ENCODE measurements around the gene SCG3. TPM values are rescaled to one million over a fixed set of nuclear protein-coding genes. Genes with fewer than 3 reads are reported as not detected.

SCG3 gene
- total and polyA plus RNA-seq, 7 experiments from 2014 or later: not detected

DNA sequence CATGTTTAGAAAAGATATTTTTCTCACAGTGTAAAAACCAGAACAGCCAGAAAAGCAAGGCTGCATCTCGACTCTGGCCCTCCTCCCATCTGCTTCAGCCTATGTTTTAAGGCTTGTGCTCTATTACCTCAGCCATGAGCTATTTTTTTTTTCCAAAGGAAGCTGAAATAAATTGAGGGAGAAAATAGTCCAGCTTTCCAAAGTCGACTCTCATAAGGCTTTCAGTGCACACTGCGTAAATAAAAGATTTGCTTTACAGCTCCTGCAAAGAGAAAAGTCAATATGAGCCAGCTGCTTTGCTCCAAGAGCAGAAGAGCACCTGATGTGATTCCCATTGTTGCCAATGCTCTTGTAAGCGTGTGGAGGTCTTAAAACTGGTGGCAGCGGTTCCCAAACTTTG lies 26.7 kb downstream of the SCG3 start:
- Histone ChIP-seq H3K4me1 (ENCODE audit: control insufficient read depth in 2 of 2, insufficient read depth in 2 of 2, low read length in 2 of 2) (no peaks in the 10 kb centered on the region), H3K36me3 (ENCODE audit: control insufficient read depth in 2 of 3, insufficient read depth in 3 of 3, low read length in 3 of 3) (no peaks in the 10 kb centered on the region), H3K27ac (ENCODE audit: low read depth, low read length) (no peak overlapping the region), H3K4me3 (ENCODE audit: low read length) (no peak overlapping the region), H3K9me3 (ENCODE audit: control insufficient read depth in 2 of 3, low read length in 3 of 3) (no peaks in the 10 kb centered on the region), H3K27me3 (ENCODE audit: control insufficient read depth in 2 of 2, insufficient read depth in 2 of 2, low read length in 2 of 2) (no peaks in the 10 kb centered on the region)
- H3K27ac Mint-ChIP-seq: no peak overlapping the region
- H3K4me3 Mint-ChIP-seq: no peak overlapping the region
- CTCF ChIA-PET: interaction anchor here (1.2 kb wide), 1 partner anchor 58 kb away, joined by 3 read pairs; no protein-coding TSS in a partner anchor
- H3K9me3 Mint-ChIP-seq: no peaks in the 10 kb centered on the region
- H3K4me1 Mint-ChIP-seq: peaks cover 0 to under 1% (median 0%) of the 10 kb centered on the region in 7 donors
- DNase-seq (no peak), ATAC-seq (no peak)
- peaks cover 0 to 7% (median 3%) of the 10 kb centered on the region in 5 donors for H3K27me3 Mint-ChIP-seq
- H3K36me3 Mint-ChIP-seq: peaks cover 0 to 3% (median 0%) of the 10 kb centered on the region in 5 donors
- POLR2A ChIA-PET: no interaction called here
- intact Hi-C loops (cut with micrococcal nuclease): no loop called here

DNA sequence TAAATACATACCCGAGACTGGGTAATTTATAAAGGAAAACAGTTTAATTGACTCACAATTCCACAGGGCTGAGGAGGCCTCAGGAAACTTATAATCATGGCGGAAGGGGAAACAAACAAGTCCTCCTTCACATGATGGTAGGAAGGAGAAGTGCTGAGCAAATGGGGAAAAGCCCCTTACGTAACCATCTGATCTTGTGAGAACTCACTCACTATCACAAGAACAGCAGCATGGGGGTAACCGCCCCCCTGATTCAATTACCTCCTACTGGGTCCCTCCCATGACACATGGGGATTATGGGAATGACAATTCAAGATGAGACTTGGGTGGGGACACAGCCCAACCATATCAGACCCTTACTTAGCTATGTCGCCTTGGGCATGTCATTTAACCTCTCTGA lies 27.7 kb downstream of the SCG3 start:
- Histone ChIP-seq H3K27ac (ENCODE audit: low read depth, low read length) (no peak overlapping the region), H3K4me1 (ENCODE audit: control insufficient read depth in 2 of 2, insufficient read depth in 2 of 2, low read length in 2 of 2) (no peaks in the 10 kb centered on the region), H3K27me3 (ENCODE audit: control insufficient read depth in 2 of 2, insufficient read depth in 2 of 2, low read length in 2 of 2) (no peaks in the 10 kb centered on the region), H3K36me3 (ENCODE audit: control insufficient read depth in 2 of 3, insufficient read depth in 3 of 3, low read length in 3 of 3) (no peaks in the 10 kb centered on the region), H3K4me3 (ENCODE audit: low read length) (no peak overlapping the region), H3K9me3 (ENCODE audit: control insufficient read depth in 2 of 3, low read length in 3 of 3) (no peaks in the 10 kb centered on the region)
- Mint-ChIP-seq H3K9me3 (no peaks in the 10 kb centered on the region), H3K4me3 (no peak overlapping the region), H3K36me3 (peaks cover 0 to 7% (median 0%) of the 10 kb centered on the region in 5 donors), H3K27me3 (peaks cover 0 to 5% (median 3%) of the 10 kb centered on the region in 5 donors), H3K4me1 (peaks cover 0 to 1% (median 0%) of the 10 kb centered on the region in 7 donors), H3K27ac (no peak overlapping the region)
- ChIA-PET POLR2A (no interaction called here), CTCF (no interaction called here)
- intact Hi-C loops (cut with micrococcal nuclease): no loop called here
- DNase-seq: no peak
- no peak for ATAC-seq

DNA sequence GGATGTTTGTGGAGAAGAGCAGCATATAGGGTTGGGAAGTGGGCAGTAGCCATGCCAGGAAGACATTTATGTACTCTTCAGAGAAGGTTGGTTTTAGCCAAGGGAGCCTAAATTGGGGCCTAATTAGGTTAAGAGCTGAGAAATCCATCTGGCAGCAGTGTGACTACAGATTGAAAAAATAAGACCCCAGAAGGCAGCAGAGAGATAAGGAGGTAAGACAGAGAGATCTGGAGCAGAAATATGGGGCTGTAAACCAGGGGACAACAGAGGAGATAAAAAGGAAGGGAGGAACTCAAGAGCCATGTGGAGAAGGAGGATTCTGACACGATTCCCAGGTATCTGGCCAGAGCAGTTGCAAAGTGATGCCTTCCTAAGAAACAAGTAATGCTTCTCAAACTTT lies 32.9 kb downstream of the SCG3 start:
- H3K27ac Mint-ChIP-seq: no peak overlapping the region
- H3K36me3 Mint-ChIP-seq: peaks cover 0 to 9% (median 0%) of the 10 kb centered on the region in 5 donors
- POLR2A ChIA-PET: interaction anchor here (0.8 kb wide), 1 partner anchor 23 kb away, joined by 4 read pairs; the partner anchor contains the start of gene LYSMD2
- H3K27me3 Mint-ChIP-seq: no peaks in the 10 kb centered on the region
- Histone ChIP-seq H3K27me3 (ENCODE audit: control insufficient read depth in 2 of 2, insufficient read depth in 2 of 2, low read length in 2 of 2) (no peaks in the 10 kb centered on the region), H3K4me1 (ENCODE audit: control insufficient read depth in 2 of 2, insufficient read depth in 2 of 2, low read length in 2 of 2) (no peaks in the 10 kb centered on the region), H3K9me3 (ENCODE audit: control insufficient read depth in 2 of 3, low read length in 3 of 3) (no peaks in the 10 kb centered on the region), H3K4me3 (ENCODE audit: low read length) (no peak overlapping the region), H3K36me3 (ENCODE audit: control insufficient read depth in 2 of 3, insufficient read depth in 3 of 3, low read length in 3 of 3) (no peaks in the 10 kb centered on the region), H3K27ac (ENCODE audit: low read depth, low read length) (no peak overlapping the region)
- intact Hi-C loops (cut with micrococcal nuclease): no loop called here
- no peaks in the 10 kb centered on the region for H3K9me3 Mint-ChIP-seq
- CTCF ChIA-PET: no interaction called here
- no peak overlapping the region for H3K4me3 Mint-ChIP-seq
- DNase-seq: no peak
- peaks cover 0 to 3% (median 0%) of the 10 kb centered on the region in 7 donors for H3K4me1 Mint-ChIP-seq
- ATAC-seq: no peak

DNA sequence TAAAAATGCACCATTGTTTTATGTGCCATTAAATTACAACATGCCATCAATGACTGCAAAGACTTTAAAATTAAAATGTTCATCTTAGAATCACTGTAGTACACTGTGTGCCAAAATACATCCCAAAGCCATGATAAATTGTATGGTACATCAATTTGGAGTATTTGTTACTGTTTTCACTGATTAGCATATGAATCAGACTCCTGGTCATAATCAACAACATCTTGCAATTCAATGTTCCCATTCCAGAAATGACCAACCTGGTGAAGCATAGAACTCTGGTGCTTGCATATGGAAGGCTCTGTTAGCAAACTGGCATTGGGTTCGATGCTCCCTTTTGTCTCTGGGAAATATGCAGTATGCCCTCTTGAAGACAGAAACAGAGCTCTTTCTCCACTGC lies 33.6 kb downstream of the SCG3 start:
- ATAC-seq (no peak), DNase-seq (no peak)
- Mint-ChIP-seq H3K4me3 (no peak overlapping the region), H3K36me3 (peaks cover 0 to 9% (median 0%) of the 10 kb centered on the region in 5 donors), H3K9me3 (no peaks in the 10 kb centered on the region), H3K27me3 (no peaks in the 10 kb centered on the region), H3K4me1 (peaks cover 0 to 3% (median 0%) of the 10 kb centered on the region in 7 donors), H3K27ac (no peak overlapping the region)
- Histone ChIP-seq H3K9me3 (ENCODE audit: control insufficient read depth in 2 of 3, low read length in 3 of 3) (no peaks in the 10 kb centered on the region), H3K27ac (ENCODE audit: low read depth, low read length) (no peak overlapping the region), H3K27me3 (ENCODE audit: control insufficient read depth in 2 of 2, insufficient read depth in 2 of 2, low read length in 2 of 2) (no peaks in the 10 kb centered on the region), H3K4me1 (ENCODE audit: control insufficient read depth in 2 of 2, insufficient read depth in 2 of 2, low read length in 2 of 2) (no peaks in the 10 kb centered on the region), H3K4me3 (ENCODE audit: low read length) (no peak overlapping the region), H3K36me3 (ENCODE audit: control insufficient read depth in 2 of 3, insufficient read depth in 3 of 3, low read length in 3 of 3) (no peaks in the 10 kb centered on the region)
- CTCF ChIA-PET: no interaction called here
- POLR2A ChIA-PET: no interaction called here
- intact Hi-C loops (cut with micrococcal nuclease): no loop called here

DNA sequence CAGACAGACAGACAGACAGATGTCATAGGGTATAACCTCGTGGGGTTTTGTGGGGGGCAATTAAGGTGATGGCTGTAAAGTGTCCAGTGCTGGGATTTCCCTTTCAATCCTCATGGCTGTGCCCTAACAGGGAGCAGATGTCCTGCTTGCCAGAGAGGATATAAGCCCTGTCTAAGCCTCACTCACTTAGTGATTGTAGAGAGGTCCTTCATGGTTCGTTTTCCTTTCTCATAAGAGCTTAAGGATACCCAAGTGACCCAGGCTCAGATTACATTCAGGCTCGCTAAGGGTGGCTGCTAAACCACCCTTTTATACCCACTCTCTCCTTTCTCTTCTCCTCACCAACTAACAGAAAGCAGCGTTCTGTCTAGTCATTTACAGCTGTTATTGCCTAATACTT lies 36.9 kb downstream of the SCG3 start:
- ChIA-PET POLR2A (no interaction called here), CTCF (no interaction called here)
- H3K9me3 ChIP-seq (ENCODE audit: control insufficient read depth in 2 of 3, low read length in 3 of 3): no peaks in the 10 kb centered on the region
- H3K4me1 Mint-ChIP-seq: peaks cover under 1 to 13% (median 6%) of the 10 kb centered on the region in 7 donors
- peaks cover 0 to 20% (median 0%) of the 10 kb centered on the region in 3 experiments for H3K36me3 ChIP-seq (ENCODE audit: control insufficient read depth in 2 of 3, insufficient read depth in 3 of 3, low read length in 3 of 3)
- intact Hi-C loops (cut with micrococcal nuclease): no loop called here
- H3K4me1 ChIP-seq (ENCODE audit: control insufficient read depth in 2 of 2, insufficient read depth in 2 of 2, low read length in 2 of 2): no peaks in the 10 kb centered on the region
- H3K4me3 ChIP-seq (ENCODE audit: low read length): no peak overlapping the region
- no peak overlapping the region for H3K4me3 Mint-ChIP-seq
- ATAC-seq: no peak
- peaks cover 6 to 24% (median 16%) of the 10 kb centered on the region in 5 donors for H3K36me3 Mint-ChIP-seq
- no peak for DNase-seq
- H3K27me3 Mint-ChIP-seq: no peaks in the 10 kb centered on the region
- H3K27me3 ChIP-seq (ENCODE audit: control insufficient read depth in 2 of 2, insufficient read depth in 2 of 2, low read length in 2 of 2): no peaks in the 10 kb centered on the region
- H3K9me3 Mint-ChIP-seq: no peaks in the 10 kb centered on the region
- H3K27ac Mint-ChIP-seq: peak overlapping the region in 6 of 9 donors; percentile 16 to 82 (median 62)
- no peak overlapping the region for H3K27ac ChIP-seq (ENCODE audit: low read depth, low read length)

DNA sequence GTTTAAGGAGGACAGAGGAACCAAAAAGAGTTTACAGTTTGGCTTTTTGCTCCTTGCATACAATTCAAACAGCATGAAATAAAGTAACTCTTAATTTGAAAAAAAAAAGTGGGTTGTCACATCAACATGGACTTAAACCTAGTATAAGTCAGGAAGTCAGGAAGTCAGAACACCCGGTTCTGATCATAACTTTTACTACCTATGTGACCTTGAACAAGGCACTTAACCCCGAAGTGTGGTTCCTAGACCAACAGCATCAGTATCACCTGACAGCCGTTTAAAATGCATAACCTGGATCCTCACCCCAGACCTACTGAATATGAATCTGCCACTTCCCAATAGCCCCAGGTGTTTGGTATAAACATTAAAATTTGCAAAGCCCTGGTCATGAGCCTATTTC lies 37.4 kb downstream of the SCG3 start:
- Mint-ChIP-seq H3K9me3 (no peaks in the 10 kb centered on the region), H3K27ac (peak overlapping the region in 2 of 9 donors; percentile 16 to 72), H3K36me3 (peaks cover 6 to 24% (median 17%) of the 10 kb centered on the region in 5 donors), H3K4me1 (peaks cover 3 to 17% (median 6%) of the 10 kb centered on the region in 7 donors), H3K4me3 (no peak overlapping the region), H3K27me3 (no peaks in the 10 kb centered on the region)
- Histone ChIP-seq H3K27ac (ENCODE audit: low read depth, low read length) (no peak overlapping the region), H3K4me1 (ENCODE audit: control insufficient read depth in 2 of 2, insufficient read depth in 2 of 2, low read length in 2 of 2) (no peaks in the 10 kb centered on the region), H3K4me3 (ENCODE audit: low read length) (no peak overlapping the region), H3K9me3 (ENCODE audit: control insufficient read depth in 2 of 3, low read length in 3 of 3) (no peaks in the 10 kb centered on the region), H3K36me3 (ENCODE audit: control insufficient read depth in 2 of 3, insufficient read depth in 3 of 3, low read length in 3 of 3) (peaks cover 0 to 22% (median 0%) of the 10 kb centered on the region in 3 experiments), H3K27me3 (ENCODE audit: control insufficient read depth in 2 of 2, insufficient read depth in 2 of 2, low read length in 2 of 2) (no peaks in the 10 kb centered on the region)
- ATAC-seq (no peak), DNase-seq (no peak)
- ChIA-PET CTCF (no interaction called here), POLR2A (no interaction called here)
- intact Hi-C loops (cut with micrococcal nuclease): no loop called here

Measured in naive thymus-derived CD4-positive, alpha-beta T cell (primary cell).